A549 (cell line): ENCODE measurements around the gene HSPA1A.

Source experiments
- CTCF ChIP-seq: fragments of >200 bp; sonication (Bioruptor Twin); formaldehyde crosslinking; IDR thresholded peaks from 3 replicates; pipeline ENCODE4 v1.5.1; 2016
- POLR2A ChIP-seq: IDR thresholded peaks from 2 replicates; pipeline ENCODE4 v1.6.1; 2012; ENCODE audit warnings: mild to moderate bottlenecking, low read length
- SREBF2 ChIP-seq: fragments of 450-650 bp; IDR thresholded peaks from 2 replicates; pipeline ENCODE4 v1.6.1; 2014; ENCODE audit warnings: mild to moderate bottlenecking, moderate library complexity

- TF ChIP-seq CTCF, result no peak
- TF ChIP-seq SREBF2, result no peak
- no peak for TF ChIP-seq POLR2A
Observed at GRCh38 chr6:31864818-31865204, 49.5 kb downstream of the HSPA1A start.
